AG04449 (cell line): ENCODE results near the gene MPP7.
A peak's percentile ranks its signal among the peaks of the same experiment; 100 is the strongest.

ENCODE experiments used
- CTCF ChIA-PET: fragments of 350-600 bp; formaldehyde crosslinking; extraction: SDS; loops from one replicate; lab custom pipeline; 2021; ENCODE audit warnings: antibody characterized with exemption; lab: Yijun Ruan, JAX
- POLR2A ChIA-PET: fragments of 400-600, 350-600 bp; formaldehyde crosslinking; extraction: SDS; loops from one replicate; lab custom pipeline; 2020; ENCODE audit warnings: antibody characterized with exemption, inconsistent platforms; lab: Yijun Ruan, JAX
- DNase-seq: peaks from one replicate; pipeline ENCODE4 v3.0.0-alpha.2; 2010; ENCODE audit warnings: low read depth, low spot score
- H3K4me3 ChIP-seq: 2 replicates; pipeline ENCODE4 v1.5.1; 2011; ENCODE audit warnings: low read depth, mild to moderate bottlenecking, control low read depth, low read length
- TF ChIP-seq, protein P1 (sequence below): IDR thresholded peaks from one replicate; pipeline ENCODE4 v1.5.1; 2011; ENCODE audit warnings: mild to moderate bottlenecking, moderate library complexity, low read length, control low read depth, inconsistent platforms; ENCODE audit not compliant: insufficient read depth; ENCODE audit errors: missing control alignments

MPP7 gene

DNA sequence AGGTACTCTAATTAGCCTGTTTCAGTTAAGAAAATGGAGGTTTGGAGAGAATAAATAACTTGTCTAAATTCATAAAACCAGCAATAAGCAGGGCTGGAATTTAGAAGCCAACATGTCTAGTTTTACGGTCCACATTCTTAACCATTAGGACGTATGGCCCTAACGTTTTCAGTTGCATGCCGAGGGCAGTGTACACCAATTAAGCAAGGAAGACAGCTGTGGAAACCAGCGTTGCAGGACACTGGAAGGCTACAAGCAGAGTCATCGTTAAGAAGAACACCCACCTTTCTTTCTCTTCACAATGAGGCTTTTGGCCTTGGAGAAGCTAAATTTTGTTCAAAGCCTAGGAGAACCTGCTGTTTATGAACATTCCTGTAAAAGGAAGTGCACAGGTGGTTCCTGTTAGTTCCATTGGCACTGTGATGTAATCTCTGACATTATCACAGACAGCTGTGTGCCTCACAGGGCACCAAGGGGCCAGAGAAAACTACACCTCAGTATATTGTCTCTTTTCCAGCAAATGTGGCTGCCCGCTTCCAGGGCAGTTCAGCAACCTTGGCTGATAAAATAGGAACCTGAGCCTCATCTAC is 21.0 kb downstream of the MPP7 start:
- no peak for DNase-seq
- TF ChIP-seq, protein P1, sequence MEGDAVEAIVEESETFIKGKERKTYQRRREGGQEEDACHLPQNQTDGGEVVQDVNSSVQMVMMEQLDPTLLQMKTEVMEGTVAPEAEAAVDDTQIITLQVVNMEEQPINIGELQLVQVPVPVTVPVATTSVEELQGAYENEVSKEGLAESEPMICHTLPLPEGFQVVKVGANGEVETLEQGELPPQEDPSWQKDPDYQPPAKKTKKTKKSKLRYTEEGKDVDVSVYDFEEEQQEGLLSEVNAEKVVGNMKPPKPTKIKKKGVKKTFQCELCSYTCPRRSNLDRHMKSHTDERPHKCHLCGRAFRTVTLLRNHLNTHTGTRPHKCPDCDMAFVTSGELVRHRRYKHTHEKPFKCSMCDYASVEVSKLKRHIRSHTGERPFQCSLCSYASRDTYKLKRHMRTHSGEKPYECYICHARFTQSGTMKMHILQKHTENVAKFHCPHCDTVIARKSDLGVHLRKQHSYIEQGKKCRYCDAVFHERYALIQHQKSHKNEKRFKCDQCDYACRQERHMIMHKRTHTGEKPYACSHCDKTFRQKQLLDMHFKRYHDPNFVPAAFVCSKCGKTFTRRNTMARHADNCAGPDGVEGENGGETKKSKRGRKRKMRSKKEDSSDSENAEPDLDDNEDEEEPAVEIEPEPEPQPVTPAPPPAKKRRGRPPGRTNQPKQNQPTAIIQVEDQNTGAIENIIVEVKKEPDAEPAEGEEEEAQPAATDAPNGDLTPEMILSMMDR, result no peak
- ChIA-PET CTCF (interaction anchor here (0.7 to 3.4 kb wide), 4 partner anchors 10 to 112 kb away, joined by 3 to 17 read pairs (median 4); no protein-coding TSS in a partner anchor), POLR2A (interaction anchor here (0.5 kb wide), 1 partner anchor 312 kb away, joined by 3 read pairs; no protein-coding TSS in a partner anchor)
- H3K4me3 ChIP-seq, result no peak overlapping the region

DNA sequence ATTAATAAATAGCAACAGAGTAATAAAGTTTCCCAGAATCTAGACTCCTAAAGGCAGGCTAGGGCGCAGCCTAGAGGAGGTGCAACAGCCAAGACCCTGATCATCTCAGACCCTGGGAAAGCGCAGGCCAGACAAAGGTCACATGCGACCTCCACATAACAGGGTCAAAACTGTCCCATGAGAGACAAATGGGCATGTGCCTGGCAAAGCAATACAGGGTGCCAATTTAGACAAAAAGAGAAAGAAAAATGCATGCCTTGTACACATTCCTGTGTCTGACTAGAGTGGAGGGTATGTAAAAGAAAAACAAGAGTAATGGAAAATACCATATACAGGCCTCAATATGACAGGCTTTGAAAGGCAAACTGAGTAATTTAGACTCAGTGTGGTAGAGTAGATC is 22.2 kb downstream of the MPP7 start:
- H3K4me3 ChIP-seq, result no peak overlapping the region
- DNase-seq, result peak; percentile 69
- ChIA-PET CTCF (no interaction called here), POLR2A (no interaction called here)
- TF ChIP-seq, protein P1, result no peak

DNA sequence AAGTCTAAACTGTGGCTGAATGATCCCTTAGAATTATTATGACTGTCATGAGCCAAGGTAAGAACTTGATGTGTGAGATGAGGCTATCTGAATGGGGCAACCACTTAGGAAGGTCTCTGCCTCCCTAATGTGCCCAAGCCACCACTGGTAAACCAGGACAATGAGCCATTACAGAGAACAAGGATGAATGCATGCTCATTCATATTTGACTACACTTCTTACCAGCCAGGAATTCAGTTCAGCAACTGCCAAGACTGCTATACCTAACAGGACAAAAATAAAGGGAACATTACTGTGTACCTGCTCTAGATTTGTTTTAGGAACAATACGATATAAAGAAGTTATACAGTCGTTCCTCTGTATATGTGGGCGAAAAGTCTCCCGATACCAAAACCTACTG is 23.0 kb downstream of the MPP7 start:
- TF ChIP-seq, protein P1, result no peak
- POLR2A ChIA-PET, result no interaction called here
- no peak overlapping the region for H3K4me3 ChIP-seq
- CTCF ChIA-PET, result no interaction called here
- DNase-seq, result no peak

DNA sequence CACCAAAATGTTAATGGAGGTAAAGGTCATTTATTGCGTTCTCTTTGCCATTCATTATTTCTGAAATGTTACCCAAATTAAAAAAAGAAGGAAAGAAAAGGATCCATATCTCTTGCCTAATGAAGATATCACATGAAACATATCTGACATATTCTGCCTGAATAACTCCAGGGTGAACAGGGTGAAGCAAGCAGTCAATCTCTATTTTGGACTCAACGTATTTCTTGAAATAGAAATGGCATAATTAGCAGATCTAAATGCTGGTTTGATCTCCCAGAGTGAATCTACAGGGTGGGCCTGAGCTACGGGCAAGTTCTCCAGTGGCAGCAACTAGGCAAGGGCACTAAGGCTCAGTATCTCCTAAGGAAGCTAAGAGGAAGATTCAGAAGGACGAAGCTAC is 24.0 kb downstream of the MPP7 start:
- ChIA-PET CTCF (interaction anchor here (0.7 kb wide), 1 partner anchor 115 kb away, joined by 3 read pairs; no protein-coding TSS in a partner anchor), POLR2A (no interaction called here)
- no peak overlapping the region for H3K4me3 ChIP-seq
- TF ChIP-seq, protein P1, result no peak
- DNase-seq, result no peak

DNA sequence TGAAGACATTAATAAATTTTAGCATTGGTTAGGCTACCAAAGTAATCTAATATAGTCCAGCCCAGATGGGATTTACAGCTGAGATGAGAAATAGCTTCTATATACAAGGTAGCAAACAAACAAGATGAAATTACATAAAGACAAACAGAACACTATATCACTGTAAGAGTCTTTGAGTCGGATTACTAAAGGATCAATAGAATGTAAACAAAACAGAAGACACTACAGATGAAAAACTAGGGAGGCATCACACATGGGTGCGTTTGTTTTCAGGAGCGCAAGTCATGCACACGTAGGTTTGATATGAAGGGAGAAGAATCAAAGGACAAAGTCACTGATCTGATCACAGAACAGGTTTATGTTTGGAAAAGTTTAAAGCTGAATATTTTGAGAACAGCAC is 26.5 kb downstream of the MPP7 start:
- DNase-seq, result no peak
- CTCF ChIA-PET, result interaction anchor here (0.8 to 1.8 kb wide), 5 partner anchors 13 to 105 kb away, joined by 3 to 5 read pairs (median 3); no protein-coding TSS in a partner anchor
- H3K4me3 ChIP-seq, result no peak overlapping the region
- TF ChIP-seq, protein P1, result no peak
- POLR2A ChIA-PET, result no interaction called here

DNA sequence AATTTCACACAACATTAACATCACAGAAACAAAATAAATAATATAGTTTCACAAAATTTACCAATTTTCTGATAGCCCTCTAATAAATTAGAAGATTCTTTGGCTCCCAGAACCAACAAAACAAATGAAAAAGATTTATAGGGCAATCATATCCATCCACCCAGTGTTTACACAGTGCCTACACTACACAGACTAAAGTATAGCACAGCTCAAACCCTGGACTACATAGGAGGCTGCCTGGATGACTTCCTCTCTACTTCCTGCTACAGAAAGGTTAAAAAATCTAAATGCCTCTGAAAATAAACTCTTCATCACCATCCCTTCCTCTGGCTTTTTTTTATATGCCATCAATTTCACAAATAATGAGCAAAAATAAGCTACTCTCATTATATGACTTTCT is 28.4 kb downstream of the MPP7 start:
- TF ChIP-seq, protein P1, result no peak
- POLR2A ChIA-PET, result no interaction called here

More for the DNA sequence above, 28.4 kb downstream of the MPP7 start:
- no peak overlapping the region for H3K4me3 ChIP-seq
- no peak for DNase-seq
- CTCF ChIA-PET, result interaction anchor here (0.9 to 1.6 kb wide), 2 partner anchors 24 to 119 kb away, joined by 3 to 4 read pairs; no protein-coding TSS in a partner anchor
